A204.1 (cell line): ENCODE results near the gene APOBEC3G.
"Not testable (repeated sequence)": the region's sequence is repeated elsewhere in the genome, so short reads cannot be mapped to it uniquely, and the experiment has no call there.

Experiments used
- FAIRE-seq: peaks from 2 replicates; lab custom pipeline; 2012; peaks lifted over from hg19 to GRCh38; lab: Jason Lieb, UNC

Gene APOBEC3G

GRCh38 chr22:39068033-39068785 is 8.9 kb upstream of the APOBEC3G start:
- FAIRE-seq, result no peak

GRCh38 chr22:39070186-39070585 is 6.9 kb upstream of the APOBEC3G start:
- FAIRE-seq, result no peak

- not testable (repeated sequence) for FAIRE-seq
These were observed 4.5 kb upstream of the APOBEC3G start for GRCh38 chr22:39072581-39072981.

- FAIRE-seq, result no peak
These were observed 3.1 kb upstream of the APOBEC3G start for GRCh38 chr22:39073981-39074380.

GRCh38 chr22:39076155-39077025 is 685 bp upstream of the APOBEC3G start:
- FAIRE-seq, result not testable (repeated sequence)

GRCh38 chr22:39077912-39078311 is 837 bp downstream of the APOBEC3G start:
- not testable (repeated sequence) for FAIRE-seq

- no peak for FAIRE-seq
These were observed 1.3 kb downstream of the APOBEC3G start for GRCh38 chr22:39078329-39078728.

- FAIRE-seq, result not testable (repeated sequence)
These were observed 2.1 kb downstream of the APOBEC3G start for GRCh38 chr22:39079054-39079637.

GRCh38 chr22:39080052-39080762 is 3.1 kb downstream of the APOBEC3G start:
- no peak for FAIRE-seq

- no peak for FAIRE-seq
These were observed 3.9 kb downstream of the APOBEC3G start for GRCh38 chr22:39081016-39081415.

- FAIRE-seq, result no peak
These were observed 4.5 kb downstream of the APOBEC3G start for GRCh38 chr22:39081598-39081997.

GRCh38 chr22:39083212-39084165 is 6.4 kb downstream of the APOBEC3G start:
- no peak for FAIRE-seq

- no peak for FAIRE-seq
These were observed 7.6 kb downstream of the APOBEC3G start for GRCh38 chr22:39084666-39085065.

- FAIRE-seq, result no peak
These were observed 10.0 kb downstream of the APOBEC3G start for GRCh38 chr22:39087098-39087497.

GRCh38 chr22:39087881-39088684 is 11.0 kb downstream of the APOBEC3G start:
- no peak for FAIRE-seq

GRCh38 chr22:39088685-39089032 is 11.6 kb downstream of the APOBEC3G start:
- no peak for FAIRE-seq

GRCh38 chr22:39089928-39090327 is 12.9 kb downstream of the APOBEC3G start:
- no peak for FAIRE-seq

- no peak for FAIRE-seq
These were observed 13.5 kb downstream of the APOBEC3G start for GRCh38 chr22:39090426-39091064.

- no peak for FAIRE-seq
These were observed 14.3 kb downstream of the APOBEC3G start for GRCh38 chr22:39091126-39092081.
